Astrocyte of the spinal cord (primary cell): Measurements from ENCODE around the gene SND1.

Source experiments
- DNase-seq: peaks from one replicate; pipeline ENCODE4 v3.0.0; 2011; ENCODE audit warnings: low read depth, low spot score
- H3K4me3 ChIP-seq: 2 replicates; pipeline ENCODE4 v1.5.1; 2011; ENCODE audit warnings: low read depth, mild to moderate bottlenecking, low read length, moderate library complexity
- in situ Hi-C: cut with HindIII; loops from 2 replicates; pipeline ENCODE4 v1.10.0; 2017; ENCODE audit warnings: low sequenced_read_pairs
- TF ChIP-seq, protein P1 (sequence below): IDR thresholded peaks from 2 replicates; pipeline ENCODE4 v1.5.1; 2012; ENCODE audit warnings: low read depth, mild to moderate bottlenecking, low read length, inconsistent platforms

Gene SND1

DNA sequence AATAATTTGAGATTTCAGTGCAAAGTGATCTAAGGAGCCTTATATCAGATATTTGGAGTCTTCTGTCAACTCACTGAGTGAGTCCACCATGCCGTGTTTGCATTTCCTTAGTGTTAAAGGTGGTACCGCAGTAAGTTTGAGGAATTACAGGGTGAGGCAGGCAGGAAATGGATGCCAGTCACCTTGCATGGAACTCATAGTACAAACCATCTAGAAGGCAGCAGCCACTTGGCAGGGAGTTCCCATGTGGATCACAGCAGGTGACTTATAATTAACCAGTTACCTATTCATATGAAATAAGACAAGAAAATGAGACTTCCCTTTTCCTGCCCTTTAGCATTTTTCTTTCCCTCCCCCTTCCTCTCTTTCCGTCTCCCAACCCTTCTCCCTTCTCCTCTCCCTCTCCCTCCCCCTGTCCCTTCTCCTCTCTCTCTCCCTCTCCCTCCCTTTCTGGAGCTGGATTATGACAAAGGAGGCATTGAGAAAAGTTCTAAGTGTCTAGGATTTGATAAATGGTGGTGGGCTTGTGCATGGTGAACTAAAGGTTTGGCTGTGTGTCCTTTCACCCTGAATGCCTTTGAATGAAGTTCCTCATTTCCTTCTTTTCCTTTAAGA is 285.2 kb downstream of the SND1 start:
- TF ChIP-seq, protein P1, sequence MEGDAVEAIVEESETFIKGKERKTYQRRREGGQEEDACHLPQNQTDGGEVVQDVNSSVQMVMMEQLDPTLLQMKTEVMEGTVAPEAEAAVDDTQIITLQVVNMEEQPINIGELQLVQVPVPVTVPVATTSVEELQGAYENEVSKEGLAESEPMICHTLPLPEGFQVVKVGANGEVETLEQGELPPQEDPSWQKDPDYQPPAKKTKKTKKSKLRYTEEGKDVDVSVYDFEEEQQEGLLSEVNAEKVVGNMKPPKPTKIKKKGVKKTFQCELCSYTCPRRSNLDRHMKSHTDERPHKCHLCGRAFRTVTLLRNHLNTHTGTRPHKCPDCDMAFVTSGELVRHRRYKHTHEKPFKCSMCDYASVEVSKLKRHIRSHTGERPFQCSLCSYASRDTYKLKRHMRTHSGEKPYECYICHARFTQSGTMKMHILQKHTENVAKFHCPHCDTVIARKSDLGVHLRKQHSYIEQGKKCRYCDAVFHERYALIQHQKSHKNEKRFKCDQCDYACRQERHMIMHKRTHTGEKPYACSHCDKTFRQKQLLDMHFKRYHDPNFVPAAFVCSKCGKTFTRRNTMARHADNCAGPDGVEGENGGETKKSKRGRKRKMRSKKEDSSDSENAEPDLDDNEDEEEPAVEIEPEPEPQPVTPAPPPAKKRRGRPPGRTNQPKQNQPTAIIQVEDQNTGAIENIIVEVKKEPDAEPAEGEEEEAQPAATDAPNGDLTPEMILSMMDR: no peak
- in situ Hi-C loops: no loop called here
- no peak for DNase-seq
- no peak overlapping the region for H3K4me3 ChIP-seq

DNA sequence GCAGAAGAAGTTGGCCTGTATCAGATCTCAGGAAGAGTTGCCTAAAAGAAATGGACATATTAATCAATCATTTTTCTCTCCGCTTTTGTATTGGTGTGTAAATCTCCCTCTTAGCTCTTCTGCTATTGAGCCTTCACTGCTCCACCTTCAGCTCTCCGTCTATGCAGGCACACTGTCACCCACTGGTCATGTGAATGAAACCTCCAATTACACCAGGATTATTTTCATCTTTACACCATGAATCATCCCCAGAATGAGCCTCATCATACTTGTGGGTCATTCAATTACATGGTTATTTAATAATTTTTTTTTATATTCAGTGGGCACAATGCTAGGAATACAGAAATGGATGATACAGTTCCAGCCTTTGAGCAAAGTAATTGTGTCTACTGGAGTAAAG is 286.6 kb downstream of the SND1 start:
- in situ Hi-C loops: no loop called here
- TF ChIP-seq, protein P1: no peak
- H3K4me3 ChIP-seq: no peak overlapping the region
- peak; percentile 75 for DNase-seq

DNA sequence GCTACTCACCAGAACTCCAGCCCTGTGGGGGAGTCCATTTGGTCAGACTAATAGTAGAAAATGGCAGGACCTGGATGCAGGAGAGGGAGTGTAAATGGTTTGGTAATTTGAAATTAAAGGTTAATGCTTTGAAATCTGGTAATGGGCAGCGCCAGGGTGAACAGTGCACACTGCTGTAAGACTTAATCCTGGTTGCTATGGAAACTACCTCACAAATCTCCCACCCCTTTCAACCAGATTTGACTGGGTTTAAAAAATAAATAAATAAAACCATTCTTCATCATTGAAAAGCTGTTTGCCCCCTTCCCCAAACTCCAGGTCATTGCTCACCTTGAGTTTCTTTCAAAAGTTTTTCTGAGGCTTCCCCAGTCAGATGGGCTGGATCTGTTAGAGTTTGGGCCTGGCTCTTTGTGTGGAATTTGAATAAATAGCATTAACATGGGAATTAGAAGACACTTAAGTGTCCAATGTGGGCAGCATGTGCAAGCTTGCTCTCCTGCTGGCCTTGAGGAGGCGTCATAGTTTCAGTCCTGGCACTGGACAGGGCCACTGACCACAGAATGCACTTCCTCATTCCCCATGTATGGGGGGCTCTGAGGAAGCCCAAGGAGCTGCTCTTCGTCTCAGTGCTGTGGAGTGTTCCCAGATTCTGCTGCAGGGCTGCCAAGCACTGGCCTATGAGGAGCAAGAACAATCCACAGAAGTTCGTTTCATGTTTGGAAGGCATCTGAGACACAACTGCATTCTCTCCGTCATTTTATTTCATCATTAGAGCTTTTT is 288.6 kb downstream of the SND1 start:
- TF ChIP-seq, protein P1: no peak
- no peak overlapping the region for H3K4me3 ChIP-seq
- in situ Hi-C loops: no loop called here
- DNase-seq: no peak

DNA sequence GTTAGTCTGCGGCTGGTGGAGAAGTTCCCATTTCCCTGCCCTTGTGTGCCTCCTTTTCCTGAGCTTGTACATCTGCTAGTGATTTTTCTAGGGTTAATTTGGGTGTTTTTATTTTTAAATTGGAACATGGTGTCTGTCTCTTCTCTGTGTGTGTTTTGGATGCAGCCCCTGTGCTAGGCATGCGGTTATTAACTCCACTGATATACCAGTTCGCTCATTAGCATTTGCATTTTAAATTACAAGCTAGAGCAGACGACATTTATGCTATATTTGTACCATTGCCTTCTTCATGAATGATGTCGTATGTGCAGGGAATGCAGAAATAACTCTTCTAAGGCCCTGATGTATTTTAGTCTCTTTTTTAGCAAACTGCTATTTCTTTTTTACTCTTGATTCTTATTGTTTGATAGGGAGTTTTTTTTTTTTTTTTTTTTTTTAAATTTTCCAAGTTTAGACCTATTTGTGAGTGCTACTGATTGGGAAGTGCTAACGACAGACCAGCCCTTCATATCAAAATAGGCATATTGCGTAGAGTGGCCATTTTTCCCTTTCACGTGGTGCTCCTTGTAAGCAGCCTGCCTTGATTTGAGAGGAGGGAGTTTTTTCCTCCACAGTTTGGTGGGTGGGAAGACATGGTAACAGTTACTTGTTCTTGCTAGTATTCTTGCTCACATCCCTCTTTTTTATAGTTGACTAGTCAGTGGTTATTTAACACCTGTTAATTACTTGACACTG is 289.6 kb downstream of the SND1 start:
- TF ChIP-seq, protein P1: no peak
- no peak for DNase-seq
- H3K4me3 ChIP-seq: no peak overlapping the region
- in situ Hi-C loops: no loop called here

DNA sequence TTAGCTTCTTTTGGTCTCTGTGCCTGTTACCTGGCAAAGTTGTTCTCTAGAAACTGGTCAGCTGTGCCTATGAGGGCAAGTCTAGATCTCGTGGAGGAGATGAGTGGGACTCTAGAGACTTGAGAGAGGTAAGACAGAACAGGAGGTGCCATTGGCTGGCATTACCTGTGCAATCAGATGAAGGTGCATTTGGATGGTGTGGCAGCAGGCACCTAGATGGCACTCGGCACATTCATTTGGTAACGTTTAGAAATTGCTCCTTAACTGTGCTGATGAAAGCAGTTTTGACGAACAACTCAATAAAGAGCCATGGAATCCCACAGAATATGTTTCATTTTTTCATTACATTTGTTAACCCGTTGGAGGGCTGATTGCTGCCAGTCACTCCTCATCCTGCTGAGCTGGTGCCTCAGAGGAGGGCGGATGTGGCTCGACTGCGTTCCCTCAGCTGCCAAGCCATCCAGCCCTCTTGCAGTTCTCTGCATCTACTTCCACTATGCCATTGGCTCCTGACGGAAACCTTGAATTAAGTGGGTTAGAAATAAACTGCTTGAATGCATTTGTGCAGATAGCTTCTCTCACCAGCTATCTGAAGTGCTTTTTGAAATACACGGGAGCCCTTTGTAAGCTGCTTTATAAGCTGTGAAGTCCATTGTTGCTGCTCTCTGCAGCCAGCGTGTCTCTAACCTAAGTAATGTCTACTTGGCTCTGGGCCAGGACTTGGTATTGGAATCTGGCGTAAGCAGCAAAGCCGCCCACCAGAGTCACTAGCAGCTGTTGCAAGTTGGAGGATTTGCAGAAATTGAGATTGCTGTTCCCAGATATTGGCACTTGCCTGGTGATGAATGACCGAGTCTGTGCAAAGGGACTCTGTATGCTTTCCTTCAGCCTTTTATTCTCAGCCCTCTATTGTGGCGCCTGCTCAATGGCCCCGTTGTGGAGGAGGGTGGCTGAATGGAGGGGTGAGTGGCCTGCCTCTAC is 291.8 kb downstream of the SND1 start:
- TF ChIP-seq, protein P1: no peak
- in situ Hi-C loops: no loop called here
- DNase-seq: peak; percentile 68
- no peak overlapping the region for H3K4me3 ChIP-seq

DNA sequence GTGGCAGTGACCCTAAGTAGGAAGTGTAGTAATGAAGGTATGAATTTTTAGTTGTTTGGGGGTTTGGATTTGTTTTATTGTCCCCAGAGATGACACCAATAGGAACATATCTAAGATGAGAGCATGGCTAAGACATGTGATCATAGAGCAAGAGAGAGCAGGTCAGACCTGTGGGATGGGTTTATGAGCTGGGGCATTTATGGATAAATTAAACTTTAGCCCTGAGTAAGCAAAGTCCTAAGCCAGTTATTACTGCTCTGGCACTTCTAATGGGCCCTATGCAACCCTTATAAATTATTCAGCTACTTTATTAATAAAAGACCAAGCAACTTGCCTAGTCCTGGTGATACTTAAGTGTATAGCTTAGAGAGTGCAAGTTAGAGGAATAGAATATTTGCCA is 294.1 kb downstream of the SND1 start:
- no peak for DNase-seq
- no peak overlapping the region for H3K4me3 ChIP-seq
- in situ Hi-C loops: no loop called here
- TF ChIP-seq, protein P1: no peak
